HG02763 (cell line): ENCODE results near the gene PCCA.
A peak's percentile ranks its signal among the peaks of the same experiment; 100 is the strongest.
"Not testable (repeated sequence)": the region's sequence is repeated elsewhere in the genome, so short reads cannot be mapped to it uniquely, and the experiment has no call there.

Experiments used
- ATAC-seq: cut with Tn5 transposase; IDR thresholded peaks from one replicate; pipeline ENCODE4 v1.9.1; 2021; ENCODE audit warnings: mild to moderate bottlenecking, moderate library complexity; ENCODE audit not compliant: unreplicated experiment

Gene PCCA, protein sequence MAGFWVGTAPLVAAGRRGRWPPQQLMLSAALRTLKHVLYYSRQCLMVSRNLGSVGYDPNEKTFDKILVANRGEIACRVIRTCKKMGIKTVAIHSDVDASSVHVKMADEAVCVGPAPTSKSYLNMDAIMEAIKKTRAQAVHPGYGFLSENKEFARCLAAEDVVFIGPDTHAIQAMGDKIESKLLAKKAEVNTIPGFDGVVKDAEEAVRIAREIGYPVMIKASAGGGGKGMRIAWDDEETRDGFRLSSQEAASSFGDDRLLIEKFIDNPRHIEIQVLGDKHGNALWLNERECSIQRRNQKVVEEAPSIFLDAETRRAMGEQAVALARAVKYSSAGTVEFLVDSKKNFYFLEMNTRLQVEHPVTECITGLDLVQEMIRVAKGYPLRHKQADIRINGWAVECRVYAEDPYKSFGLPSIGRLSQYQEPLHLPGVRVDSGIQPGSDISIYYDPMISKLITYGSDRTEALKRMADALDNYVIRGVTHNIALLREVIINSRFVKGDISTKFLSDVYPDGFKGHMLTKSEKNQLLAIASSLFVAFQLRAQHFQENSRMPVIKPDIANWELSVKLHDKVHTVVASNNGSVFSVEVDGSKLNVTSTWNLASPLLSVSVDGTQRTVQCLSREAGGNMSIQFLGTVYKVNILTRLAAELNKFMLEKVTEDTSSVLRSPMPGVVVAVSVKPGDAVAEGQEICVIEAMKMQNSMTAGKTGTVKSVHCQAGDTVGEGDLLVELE

DNA sequence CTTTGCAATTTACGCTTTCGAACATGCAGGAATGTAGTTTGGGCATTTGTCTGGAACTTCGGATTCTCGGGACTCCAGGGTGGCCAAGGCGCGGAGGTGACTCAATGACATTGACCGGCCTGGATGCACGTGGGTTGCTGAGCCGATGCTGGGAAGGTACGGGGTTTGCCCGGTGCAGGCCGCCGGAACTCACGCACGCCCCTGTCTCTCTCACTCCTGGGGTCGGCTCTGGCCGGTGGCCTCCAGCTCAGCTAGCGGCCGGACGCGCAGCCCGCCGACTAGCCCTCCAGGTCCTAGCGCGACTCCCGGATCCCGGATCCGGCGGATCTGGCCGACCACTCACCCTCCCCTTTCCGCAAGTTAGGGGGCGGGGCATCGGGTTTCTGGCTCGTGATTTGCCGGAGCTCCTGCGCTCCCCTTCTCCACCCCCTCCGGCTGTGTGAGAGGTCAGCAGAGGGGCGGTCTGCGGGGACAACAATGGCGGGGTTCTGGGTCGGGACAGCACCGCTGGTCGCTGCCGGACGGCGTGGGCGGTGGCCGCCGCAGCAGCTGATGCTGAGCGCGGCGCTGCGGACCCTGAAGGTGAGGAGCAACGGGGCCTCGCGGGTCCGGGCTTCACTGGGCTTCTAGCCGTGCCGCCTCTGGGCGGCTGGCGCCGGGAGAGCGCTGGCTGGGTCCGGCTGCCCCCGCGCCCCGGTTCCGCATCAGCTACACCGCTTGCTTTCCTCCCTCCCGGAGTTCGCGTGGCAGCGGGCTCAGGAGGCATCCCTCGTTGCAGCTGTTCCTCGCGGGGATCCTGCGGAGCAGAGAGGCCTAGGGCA lies at the start of gene PCCA:
Gene PCCA (plus strand): TSS at position 450 of the 821 bp plus-strand sequence. CDS start 28 bp downstream, at position 478.
- peak; percentile 96 for ATAC-seq

- no peak for ATAC-seq
Observed at GRCh38 chr13:100039740-100040139, 49.2 kb upstream of the PCCA start.

- ATAC-seq, result no peak
Observed at GRCh38 chr13:100040196-100040595, 48.7 kb upstream of the PCCA start.

- ATAC-seq, result no peak
Observed at GRCh38 chr13:100044936-100045335, 44.0 kb upstream of the PCCA start.

DNA sequence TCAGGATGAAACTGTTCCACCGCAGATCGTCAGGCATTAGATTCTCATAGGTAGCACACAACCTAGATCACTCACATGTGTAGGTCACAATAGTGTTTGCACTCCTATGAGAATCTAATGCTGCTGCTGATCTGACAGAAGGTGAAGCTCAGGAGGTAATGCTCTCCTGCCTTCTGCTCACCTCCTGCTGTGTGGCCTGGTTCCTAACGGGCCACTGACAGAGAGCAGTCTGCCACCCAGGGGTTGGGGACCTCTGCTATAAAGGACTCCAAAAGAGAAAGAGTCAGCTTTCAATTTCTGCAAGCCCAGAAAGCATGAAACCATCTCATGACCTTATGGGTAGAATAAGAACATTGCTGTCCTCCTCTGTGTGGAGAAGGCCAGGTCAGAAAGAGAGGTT lies 43.5 kb upstream of the PCCA start:
- ATAC-seq, result no peak

GRCh38 chr13:100051070-100051469 lies 37.8 kb upstream of the PCCA start:
- no peak for ATAC-seq

GRCh38 chr13:100059827-100060226 lies 29.1 kb upstream of the PCCA start:
- ATAC-seq, result no peak

DNA sequence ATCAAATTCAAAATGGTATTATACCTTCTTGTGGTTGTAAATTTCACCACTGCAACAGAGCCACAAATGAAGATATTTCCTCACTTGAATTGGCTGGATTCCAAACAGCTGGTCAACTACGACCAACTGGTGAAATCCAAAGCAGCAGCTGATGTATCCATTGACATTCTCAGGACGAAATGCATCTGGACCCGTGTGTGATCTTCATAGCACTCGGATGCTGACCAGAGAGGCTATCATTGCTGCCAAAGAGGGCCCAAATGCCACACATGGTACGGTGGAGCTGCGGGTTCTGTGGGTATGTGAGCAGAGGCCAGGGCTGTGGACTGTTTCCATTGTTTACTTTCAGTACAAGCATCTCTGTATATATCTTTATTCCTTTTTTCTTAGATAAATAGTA lies 25.6 kb upstream of the PCCA start:
- no peak for ATAC-seq

GRCh38 chr13:100063906-100064305 lies 25.0 kb upstream of the PCCA start:
- ATAC-seq, result no peak

DNA sequence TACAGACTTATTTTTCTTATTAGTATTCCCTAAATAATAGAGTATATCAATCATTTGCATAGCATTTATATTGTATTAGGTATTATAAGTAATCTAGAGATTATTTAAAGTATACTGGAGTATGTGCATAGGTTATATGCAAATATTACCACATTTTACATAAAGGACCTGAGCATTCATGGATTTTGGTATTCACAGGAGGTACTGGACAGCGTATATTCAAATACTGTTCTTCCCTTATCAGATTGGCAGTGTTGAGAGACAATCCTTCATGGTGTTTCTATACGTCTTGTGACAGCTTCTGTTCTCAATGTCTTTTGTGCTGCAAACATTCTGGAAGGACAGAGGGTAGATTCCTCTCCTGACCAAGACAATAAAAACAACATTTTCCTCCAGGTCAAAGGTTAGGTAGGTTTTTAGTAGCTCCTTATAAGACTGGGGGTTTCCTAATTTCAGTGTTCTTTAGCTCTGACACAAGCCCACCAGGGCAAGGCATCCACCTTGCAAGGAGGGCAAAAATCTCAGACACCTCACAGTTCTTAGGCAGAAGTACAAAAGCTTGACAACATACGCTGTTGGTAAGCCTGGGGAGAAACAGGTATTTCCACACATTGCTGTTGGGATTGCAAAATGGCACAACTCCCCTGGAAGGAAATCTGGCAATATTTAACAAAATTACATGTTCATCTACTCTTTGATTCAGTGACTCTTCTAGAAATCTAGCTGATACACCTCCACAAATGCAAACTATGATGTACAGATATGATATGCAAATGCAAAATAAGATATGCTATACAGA lies 20.6 kb upstream of the PCCA start:
- no peak for ATAC-seq

- no peak for ATAC-seq
Observed at GRCh38 chr13:100069278-100069677, 19.6 kb upstream of the PCCA start.

GRCh38 chr13:100075700-100076587 lies 12.9 kb upstream of the PCCA start:
- no peak for ATAC-seq

- ATAC-seq, result not testable (repeated sequence)
Observed at GRCh38 chr13:100079003-100079402, 9.9 kb upstream of the PCCA start.

DNA sequence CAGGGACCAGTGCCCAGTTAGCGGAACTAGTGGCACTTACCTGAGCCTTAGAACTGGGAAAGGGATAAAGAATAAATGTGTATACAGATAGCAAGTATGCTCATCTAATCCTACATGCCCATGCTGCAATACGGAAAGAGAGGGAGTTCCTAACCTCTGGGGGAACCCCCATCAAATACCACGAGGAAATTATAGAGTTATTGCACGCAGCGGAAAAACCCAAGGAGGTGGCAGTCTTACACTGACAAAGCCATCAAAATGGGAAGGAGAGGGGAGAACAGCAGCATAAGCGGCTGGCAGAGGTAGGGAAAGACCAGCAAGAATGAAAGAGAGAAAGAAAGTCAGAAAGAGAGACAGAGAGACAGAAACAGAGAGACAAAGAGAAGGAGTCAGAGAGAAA lies 5.5 kb upstream of the PCCA start:
- ATAC-seq, result not testable (repeated sequence)

DNA sequence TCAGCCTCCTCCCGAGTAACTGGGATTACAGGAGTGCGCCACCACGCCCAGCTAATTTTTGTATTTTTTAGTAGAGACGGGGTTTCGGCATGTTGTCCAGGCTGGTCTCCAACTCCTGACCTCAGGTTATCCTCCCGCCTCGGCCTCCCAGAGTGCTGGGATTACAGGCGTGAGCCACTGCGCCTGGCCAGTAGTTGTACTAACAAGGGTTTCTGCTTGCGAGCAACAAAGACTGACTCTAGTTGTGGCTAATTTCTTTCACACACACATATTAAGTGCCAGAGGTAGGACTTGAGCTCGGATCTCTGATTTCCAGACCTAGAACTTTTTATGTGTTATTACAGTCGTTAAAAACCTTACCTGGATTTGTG lies 635 bp upstream of the PCCA start:
- no peak for ATAC-seq

DNA sequence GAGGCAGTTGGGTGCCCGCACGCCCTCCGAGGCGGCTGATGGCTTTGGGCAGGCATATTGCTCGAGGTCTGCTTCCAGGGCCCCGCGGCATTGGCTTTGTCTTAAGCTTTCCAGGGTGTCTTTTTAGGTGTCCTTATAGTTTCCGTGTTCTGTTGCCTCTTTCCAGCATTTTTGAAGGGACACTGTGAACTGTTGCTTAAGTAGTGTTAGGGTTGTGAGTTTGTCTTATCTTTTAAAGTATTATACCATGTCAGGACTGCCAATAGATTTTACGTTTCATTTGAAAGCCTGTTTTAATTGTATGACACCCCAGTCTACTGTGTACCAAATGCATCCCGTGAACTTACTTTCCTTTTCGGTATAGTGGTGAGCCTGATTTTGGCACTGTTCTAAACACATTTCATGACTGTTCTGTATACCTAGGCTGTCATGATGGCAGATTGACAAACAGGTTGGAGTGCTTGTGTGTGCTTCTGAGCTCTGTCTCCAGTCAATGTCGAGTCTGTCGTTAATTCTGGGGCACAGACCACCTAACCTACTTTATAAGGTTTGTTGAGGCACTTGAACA lies 656 bp downstream of the PCCA start:
- peak; percentile 18 for ATAC-seq

GRCh38 chr13:100090861-100091260 lies 2.0 kb downstream of the PCCA start:
- no peak for ATAC-seq

- no peak for ATAC-seq
Observed at GRCh38 chr13:100091391-100091790, 2.5 kb downstream of the PCCA start.

DNA sequence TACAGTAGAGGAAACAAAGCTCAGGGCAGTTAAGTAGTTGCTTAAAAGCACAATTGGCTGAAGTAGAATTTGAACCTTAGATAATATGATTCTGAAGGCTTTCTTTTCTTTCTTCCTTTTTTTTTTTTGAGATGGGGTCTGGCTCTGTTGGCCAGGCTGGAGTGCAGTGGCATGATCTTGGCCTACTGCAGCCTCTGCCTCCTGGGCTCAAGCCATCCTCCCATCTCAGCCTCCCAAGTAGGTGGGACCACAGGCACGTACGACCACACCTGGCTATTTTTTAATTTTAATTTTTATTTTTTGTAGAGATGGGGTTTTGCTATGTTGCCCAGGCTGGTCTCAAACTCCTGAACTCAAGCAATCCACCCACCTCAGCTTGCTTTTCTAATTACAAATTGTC lies 3.4 kb downstream of the PCCA start:
- not testable (repeated sequence) for ATAC-seq
